ENCODE data around the gene GATA2.

The GATA2 gene

GRCh38 chr3:128501431-128501830, 8.4 kb upstream of the GATA2 start:
- no peak for DNase-seq

- no peak for DNase-seq
Measured at GRCh38 chr3:128500556-128500955, 7.6 kb upstream of the GATA2 start.

DNA sequence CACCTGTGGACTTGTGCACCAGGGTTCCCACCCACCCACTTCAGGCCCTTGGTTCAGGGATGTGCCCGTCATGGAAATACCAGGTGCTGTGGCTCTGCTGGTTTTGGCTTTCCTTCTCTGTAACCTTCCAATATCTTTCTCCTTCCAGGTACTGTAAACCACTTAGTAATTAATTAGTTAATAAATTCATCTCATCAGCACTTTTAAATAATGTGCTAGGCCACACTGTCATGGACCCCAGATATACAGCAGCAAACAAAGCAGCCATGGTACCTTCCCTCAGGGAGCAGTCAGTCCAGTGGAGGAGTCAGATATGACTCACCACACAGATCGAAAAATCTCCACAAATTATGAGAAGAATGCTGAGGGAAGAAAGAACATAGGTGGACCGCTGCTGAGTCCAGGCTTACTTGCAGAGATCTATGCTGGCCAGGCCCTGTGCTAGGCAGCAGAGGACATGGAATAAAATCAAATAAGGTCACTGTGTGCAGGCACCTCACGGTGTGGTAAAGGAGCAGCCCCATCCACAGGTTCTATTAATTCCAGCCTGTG, 6.8 kb upstream of the GATA2 start:
- DNase-seq: no peak

- no peak for DNase-seq
Measured at GRCh38 chr3:128498901-128499530, 6.0 kb upstream of the GATA2 start.

- no peak for DNase-seq
Measured at GRCh38 chr3:128498127-128498626, 5.2 kb upstream of the GATA2 start.

DNA sequence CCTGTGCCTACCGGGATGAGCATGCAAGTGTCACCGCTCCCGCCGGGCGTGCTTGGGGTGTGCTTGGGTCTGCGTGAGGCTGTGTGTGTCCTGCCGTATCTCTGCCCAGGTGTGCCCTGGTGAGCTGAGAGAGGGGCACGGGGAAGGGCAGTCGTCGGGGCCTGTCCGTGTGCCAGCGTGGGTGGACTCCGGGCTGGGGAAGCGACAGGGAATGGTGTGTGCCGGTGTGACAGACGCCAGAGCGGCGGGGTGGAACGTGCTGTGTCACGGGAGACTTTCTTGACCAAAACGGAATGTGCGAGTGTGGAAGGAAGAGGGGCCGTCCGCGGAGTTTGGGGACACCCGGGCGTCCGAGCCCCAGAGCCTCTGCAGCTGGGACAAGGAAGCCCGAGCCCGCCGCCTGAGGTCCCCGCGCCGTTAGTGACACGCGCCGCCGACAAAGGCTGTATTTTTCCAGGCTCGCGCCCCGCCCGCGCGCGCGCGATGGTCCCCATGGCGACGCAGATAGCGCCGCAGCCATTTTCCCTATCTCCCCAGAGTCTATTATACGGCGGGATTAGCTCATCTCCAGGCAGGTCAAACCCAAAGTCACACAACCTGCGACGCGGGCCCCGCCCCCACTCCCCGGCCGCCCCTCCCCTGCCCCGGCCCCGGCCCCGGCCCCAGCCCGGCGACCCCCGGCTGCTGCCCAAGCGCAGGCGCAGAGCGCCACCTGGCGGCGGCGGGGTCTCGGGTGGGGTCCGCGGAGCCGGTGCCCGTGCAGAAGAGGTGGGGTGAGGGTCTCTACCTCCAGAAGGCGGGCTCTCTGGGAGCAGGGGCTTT, 4.5 kb upstream of the GATA2 start:
- DNase-seq: peak; percentile 58

DNA sequence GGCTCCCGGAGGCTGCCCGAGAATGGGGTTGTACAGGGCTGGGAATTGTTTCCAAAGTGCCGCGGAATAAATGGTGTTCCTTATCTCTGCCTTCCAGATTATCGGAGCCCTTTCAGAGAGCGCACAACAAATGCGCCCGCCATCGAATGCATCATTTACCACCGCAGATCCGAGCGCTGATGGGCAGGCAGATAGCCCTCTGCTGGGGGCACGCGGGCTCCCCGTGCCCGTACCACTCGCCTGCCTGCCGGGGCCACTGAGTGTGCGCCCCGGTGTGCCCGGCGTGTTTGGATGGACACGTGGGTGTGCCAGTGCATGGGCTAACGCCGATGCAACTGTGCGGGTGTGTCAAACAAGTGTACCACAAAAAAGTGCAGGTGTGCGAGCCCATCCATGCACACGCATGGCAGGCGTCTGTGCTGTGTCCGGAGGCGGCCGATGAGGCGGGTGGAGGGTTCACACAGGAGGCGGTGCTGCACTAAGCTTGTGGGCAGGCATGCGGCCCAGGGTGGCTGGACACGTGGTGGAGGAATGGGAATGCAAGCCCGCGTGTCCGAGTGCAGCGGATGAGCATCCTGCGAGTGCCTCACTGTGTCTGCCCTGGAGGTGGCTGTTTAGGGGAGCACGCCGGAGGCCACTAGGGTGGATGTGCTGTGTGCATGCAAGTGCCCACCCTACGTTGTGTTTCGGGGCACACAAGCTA, 3.8 kb upstream of the GATA2 start:
- DNase-seq: no peak

DNA sequence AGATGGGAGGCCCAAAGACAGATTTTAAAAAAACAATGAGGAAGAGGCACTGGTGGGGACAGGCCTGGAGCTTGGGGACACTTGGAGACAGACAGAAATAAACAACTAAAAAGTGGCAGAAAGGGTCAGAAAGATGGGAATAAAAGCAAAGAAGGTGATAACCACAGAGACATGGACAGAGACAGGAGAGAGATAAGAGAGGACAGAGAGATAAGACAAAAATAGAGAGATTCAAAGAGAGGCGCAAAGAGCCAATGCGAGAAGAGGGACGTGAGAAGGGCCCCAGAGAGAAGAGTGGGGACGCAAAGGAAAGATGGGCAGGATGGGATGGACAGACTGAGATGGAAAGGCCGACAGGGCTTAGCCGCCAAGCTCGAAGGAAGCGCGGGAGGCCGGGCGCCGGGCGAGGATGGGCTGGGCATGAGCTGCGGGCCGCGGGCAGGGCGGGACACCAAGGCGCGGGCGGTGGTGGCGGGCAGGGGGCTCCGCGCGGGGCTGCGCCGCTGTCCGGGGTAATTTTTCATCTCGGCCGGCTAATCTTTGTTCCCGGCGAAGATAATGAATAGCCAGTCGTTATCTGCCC, 3.1 kb upstream of the GATA2 start:
- DNase-seq: no peak

GRCh38 chr3:128495435-128495970, 2.5 kb upstream of the GATA2 start:
- no peak for DNase-seq

DNA sequence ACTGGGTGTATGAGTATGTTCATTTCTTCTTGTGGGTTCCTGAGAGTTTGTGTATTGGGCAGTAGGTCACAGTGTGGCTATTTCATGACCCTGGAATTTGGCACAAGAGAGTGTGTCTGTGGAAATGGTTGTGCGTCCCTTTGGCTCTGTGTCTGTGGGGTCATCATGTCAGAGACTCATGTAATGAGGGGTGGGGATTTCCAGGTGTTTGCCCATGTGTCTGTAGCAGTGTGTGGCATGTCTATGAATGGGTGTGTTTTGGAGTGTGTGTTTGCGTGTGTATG, 1.3 kb upstream of the GATA2 start:
- no peak for DNase-seq

DNA sequence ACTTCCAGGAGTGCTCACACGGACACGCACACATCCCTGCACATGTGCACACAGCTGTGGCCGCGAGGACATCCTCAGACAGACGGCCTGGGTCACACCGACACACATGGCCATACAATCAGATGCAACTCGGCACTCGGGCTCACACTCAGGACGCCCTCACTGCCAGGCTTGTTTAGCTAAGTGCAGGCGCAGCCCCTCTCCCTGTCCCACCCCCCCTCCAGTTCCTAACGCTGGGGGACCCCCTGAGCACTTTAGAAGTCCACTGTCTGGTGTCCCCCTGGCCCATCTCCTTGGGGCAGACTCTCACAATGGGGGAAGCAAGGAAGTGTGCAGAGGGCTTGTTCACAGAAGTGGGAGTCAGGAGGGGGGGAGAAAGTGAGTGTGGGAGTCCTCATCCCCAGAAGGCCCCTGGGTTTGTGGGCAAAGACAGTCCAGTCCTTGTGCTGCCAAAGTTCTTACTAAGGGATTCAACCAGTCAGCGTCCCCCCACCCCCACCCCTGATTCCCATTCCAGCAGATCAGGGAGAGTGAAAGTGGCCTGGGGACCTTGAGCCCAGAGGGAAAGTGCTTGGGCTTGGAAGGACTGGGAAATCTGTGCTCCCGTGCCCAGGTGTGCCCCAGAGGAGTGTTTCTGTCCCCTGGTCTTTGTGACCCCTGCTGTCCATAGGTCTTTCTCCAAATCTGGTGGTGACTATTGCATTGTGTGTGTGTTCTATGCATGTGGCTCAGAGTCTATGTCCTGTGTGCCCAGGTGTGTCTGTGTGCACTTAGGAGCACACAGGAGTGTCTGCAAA, 767 bp upstream of the GATA2 start:
- no peak for DNase-seq

DNA sequence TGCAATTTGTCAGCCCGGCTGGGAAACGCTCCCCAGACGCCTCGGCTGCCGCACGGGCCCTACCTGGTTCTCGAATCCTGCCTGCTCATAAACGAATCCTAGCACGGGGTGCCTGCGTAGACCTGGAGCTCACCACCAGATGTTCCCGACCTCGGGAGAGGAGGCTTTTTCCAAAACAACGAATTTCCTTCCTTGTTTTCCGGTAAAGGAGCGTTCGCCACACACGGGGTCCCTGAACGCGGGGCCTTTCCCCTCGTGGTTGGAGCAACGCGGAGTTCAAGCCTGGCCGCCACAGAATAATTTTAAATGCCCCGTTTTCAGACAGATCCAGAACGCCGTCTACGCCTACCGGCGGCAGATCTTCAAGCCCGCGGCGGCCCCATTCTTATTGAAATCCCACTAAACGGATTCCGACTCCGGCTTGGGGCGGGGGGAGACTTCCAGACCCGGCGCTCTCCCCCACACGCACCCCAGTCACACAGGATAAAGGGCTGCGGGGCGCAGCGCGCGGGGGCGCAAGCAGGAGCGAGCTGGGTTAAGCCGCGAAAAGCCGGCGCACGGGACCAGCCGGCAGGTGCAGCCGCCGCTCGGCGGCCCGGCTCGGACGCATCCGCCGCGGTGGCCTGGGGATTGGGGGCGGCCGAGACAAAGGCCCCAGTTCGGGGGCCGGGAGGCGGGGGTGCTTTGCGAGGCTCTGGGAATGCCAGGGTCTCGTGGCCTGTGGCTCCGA, 895 bp downstream of the GATA2 start:
- DNase-seq: no peak

- DNase-seq: no peak
Measured at GRCh38 chr3:128491691-128491940, 1.4 kb downstream of the GATA2 start.

DNA sequence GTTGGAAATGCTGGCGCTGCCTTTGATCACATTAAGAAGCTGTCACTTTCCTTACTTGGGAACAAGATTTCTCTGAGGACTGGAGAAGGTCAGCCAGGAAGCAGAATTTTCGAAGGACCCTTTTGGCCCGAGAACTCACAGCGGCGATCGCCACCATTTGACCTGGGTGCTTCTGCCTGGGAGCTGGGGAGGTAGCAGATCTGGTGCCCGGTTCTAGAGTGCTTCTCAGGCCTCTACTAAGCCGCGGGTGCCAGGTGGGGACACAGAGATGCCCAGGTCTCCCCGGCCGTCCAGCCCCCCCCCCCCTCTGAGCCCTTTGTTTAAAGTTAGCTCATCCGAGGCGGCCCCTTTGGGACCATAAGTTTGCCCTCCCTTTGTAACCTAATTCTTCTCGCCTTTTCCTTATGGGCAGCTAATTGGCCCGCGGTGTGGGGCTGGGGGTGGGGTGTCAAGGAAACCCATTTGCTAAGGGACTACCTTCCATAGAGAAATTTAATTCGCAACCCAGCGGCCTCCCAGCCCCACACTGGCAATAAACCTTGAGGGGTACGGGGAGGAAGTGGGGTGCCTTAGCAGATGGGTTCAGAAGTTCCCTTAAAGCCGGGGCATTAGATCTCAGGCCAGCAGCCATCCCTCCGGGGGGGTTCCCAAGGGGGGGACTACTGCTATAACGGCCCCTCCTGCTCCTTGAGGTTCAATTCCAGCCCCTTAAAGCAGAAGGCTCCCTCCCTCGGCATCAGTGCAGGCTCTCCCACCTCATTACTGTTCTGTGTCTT, 1.9 kb downstream of the GATA2 start:
- DNase-seq: no peak

DNA sequence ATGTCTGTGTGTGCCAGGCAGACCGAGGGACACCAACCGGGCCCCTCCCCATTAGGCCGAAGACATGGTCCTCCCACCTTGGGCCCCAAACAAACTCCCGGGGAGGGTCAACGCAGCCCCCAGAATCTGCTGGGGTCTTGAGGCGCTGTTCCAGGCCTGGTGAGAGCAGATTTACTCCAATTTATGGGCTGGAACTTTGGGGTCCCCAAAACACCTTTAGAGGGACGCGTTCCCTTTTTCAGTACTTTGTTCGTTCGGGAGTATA, 2.4 kb downstream of the GATA2 start:
- no peak for DNase-seq

DNA sequence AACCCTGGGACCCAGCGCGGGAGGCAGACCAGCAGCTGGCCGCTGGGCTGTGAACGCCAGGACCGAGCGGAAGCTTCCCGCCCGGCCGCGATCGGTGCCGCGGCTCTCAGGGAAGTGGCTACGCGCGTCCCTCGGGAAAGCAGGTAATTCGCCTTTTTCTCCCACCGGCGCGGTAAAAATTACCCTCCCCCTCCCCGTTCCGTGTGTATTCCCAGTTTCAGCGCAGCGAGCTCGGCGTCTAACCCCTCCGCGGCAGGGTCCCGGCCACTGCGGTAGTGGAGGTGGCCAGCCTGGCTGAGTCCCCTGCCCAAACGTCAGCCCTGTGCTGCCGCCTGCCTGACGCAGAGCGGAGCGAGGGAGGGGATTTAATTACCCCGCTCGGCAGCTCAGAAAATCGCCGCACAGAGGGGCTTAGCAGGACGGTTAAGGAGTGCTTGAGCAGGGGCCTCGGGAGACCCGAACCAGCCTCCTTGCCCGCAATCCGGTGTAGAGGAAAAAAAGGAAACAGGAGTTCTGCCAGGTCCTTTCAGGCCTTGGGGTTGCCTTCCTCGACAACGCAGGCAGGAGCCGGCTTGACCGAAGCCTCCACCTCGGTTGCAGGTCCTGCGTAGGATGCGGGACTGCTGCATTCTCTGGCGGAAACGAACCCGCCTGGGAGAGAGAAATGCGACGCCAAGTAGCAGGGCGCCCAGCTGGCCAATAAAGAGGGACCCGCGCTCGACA, 2.9 kb downstream of the GATA2 start:
- DNase-seq: no peak

- no peak for DNase-seq
Measured at GRCh38 chr3:128489674-128489926, 3.4 kb downstream of the GATA2 start.

- no peak for DNase-seq
Measured at GRCh38 chr3:128488991-128489673, 3.9 kb downstream of the GATA2 start.

DNA sequence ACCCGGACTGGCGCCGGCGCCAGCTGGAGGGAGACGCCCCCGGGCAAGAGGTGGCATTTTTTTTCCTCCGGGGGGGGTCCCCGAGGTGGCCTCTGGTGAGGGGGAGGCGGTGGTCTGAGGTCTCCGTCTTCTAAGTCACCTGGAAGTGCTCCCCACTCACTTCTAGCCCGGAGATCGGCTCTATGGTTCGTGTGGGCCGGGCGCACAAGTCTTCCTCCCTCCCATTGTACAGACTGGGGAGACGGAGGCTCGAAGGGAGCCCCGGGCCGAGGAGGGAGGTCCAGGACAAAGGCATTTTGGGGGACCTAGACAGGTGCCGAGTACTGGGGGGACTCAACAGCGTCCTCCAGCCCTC, 4.4 kb downstream of the GATA2 start:
- no peak for DNase-seq

Data from stimulated activated CD4-positive, alpha-beta T cell treated with anti-CD3 and anti-CD28 coated beads, Interleukin-1b, Interleukin-23, amount 100 ng/mL, for 48 hours (primary cell).